Stimulated activated CD4-positive, alpha-beta T cell treated with anti-CD3 and anti-CD28 coated beads, Interleukin-12 subunit alpha, Interleukin-12 subunit beta, amount 100 ng/mL, for 48 hours (primary cell): ENCODE data around the gene UBN2.
"Not testable (repeated sequence)": the region's sequence is repeated elsewhere in the genome, so short reads cannot be mapped to it uniquely, and the experiment has no call there.

Experiments used
- DNase-seq, 3 donors: peaks; one replicate each; pipeline ENCODE4 v3.0.0-alpha.2; 2020; ENCODE audit warnings: low read depth in 2 of 3, low spot score in 1 of 3

Gene UBN2

DNA sequence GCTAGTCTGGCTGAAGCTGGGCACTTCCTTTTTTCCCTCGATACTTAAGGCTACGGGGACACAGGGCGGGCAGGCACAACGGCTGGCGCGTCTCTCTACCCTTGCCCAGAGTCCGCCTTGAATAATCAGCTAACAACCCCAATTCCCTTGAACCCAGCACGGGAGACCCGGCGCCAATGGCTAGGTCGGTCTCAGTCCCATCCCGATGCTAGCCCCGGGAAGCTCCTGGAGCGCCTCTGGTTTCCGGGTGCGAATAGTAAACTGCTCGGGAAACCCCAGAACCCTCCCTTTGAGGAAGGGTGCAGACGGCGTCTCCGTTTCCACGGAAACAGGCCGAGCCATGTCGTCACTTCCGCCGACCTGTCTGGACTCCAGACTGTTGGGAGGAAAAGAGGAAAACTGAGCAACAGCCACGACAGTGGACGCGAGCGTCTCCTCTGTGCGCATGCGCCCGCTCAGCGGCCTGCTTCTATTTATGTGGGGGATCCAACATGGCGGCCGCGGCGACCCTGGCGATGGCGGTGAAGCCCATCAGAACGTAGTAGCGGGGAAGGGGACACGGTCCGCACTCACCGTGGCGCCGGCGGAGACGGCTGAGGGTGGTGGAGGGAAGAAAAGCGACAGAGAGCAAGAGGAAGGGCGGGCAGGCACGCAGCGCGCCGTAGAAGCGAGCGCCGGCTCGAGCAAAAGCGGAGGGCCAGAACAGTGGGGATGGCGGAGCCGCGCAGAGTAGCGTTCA, at the start of gene UBN2:
TSS of gene UBN2 (plus strand) at position 464 of the 739 bp plus-strand sequence. CDS start at position 712, 248 bp downstream.
- DNase-seq, result peak; percentile 91 to 94 (median 92)

DNA sequence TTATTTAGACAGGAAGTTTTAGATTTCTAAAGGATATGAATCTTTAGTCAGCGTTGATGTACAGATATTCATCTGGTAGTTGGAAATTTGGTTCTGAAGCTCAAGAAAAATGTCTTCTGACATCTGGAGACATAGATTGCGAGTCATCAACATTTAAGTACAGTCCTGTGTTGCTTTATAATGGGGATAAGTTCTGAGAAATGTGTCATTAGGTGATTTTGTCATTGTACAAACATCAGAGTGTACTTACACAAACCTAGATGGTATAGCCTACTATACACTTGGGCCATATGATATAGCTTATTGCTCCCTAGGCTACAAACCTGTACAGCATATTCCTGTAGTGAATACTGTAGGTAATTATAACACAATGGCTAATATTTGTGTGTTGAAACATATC, 49.6 kb upstream of the UBN2 start:
- no peak for DNase-seq

DNA sequence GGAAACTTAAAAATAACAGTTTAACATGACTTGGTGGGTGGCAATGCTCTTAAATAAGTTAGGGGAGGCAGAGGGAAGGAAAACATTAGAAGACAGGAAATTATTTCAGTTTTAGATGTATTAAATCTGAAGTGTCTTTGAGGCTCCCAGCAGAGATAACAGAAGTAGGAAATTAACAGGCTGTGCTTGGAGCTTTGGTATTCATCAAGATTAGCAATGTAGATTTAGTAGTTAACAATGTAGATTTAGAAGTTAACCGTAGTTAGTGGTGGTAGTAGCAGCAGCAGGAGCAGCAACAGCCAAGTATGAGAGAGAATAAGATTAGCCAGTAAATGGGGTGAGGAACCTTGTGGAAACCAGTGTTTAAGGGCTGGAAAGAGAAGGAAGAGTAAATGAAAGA, 48.7 kb upstream of the UBN2 start:
- DNase-seq, result no peak

DNA sequence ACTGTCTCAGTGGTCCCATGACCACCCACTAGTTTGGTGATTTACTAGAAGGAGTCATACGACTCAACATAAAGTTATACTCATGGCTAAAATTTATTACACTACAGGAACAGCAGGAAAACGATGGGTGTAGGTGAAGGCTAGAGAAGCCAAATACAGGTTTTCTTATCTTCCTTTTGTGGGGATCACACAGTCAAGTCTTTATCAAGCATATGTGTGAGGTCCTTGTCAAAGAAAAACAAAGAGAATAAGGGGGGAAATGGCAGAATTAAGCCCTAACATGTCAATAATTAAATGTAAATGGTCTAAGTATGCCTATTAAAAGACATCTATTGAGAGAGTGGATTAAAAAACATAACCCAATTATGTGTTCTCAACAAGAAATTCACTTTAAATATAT, 47.8 kb upstream of the UBN2 start:
- no peak for DNase-seq

DNA sequence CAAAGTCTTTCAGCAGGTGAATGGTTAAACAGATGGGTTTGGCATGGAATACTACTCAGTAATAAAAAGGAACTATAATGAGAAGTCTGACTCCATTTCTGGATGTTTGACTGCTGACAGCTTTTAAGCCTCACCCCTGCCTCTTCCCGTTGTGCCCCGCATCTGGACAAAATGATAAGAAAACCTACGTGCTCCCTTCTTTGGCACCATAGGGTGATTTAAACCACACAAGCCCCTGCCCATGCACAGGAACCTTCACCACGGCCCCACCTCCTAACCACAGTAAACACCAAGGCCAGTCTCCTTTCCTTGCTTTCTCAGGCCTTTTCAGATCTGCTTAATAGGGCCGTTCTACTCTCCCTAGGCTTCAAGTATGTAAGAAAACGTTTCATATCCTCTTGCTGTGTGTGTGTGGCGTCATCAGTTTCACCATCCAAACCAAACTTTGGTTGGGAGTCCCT, 47.1 kb upstream of the UBN2 start:
- DNase-seq, result no peak

DNA sequence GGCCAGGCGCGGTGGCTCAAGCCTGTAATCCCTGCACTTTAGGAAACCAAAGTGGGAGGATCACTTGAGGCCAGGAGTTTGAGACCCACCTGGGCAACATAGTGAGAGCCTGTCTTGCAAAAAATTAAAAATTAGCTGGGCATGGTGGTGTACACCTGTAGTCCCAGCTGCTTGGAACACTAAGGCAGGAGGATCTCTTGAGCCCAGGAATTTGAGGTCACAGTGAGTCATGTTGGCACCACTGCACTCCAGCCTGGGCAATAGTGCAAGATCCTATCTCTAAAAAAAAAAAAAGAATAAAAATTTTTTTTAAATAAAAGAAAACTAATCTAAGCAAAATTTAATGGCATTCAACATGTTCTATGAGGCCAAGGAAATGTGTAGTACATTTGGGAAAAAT, 44.9 kb upstream of the UBN2 start:
- no peak for DNase-seq

DNA sequence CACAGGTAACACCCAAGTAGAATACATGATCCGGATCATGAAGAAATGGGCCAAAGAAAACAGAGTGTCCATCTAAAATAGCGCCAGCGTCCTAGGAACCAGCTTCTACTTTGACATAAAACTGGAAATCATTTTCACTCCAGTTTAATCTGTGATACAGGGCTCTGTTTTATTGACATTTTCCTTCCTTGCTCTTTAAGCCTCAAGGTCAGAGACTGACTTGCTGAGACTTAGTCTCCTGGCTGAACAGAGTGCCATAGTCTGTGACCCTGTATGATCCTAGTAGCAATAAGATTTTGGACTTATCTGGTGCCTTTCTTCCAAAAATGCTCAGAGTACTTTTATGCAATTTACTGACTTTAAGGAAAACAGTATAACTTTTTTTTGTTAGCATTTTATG, 41.7 kb upstream of the UBN2 start:
- no peak for DNase-seq

DNA sequence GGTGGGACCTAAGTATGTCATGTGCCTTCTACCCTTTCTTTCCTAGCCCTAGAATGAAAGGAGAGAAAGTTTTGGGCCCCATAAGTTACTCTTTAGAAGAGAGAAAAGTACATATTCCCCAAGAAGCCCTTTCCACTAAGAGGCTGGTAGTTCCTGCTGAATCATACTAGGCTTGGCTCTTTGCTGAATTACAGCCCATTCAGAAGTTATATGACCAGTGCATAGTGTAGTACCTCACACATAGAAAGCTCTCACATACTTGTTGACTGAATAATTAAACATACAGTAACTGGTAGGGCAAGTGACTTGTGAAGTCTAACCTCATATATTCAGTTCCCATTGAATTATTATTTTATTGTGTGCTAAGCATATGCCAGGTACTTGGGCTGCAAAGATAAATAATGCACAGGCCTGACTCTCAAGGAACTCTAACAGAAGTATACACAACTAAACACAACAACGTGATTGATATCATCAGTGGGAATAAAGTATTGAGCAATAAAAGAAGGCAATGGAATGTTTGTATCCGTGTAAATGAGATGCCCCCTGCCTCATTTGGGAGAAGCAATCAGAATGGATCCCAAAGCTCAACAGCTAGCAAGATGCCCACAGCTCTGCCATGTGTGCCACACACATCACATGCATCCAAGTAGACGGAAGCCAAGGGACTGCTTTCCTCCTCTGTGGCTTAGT, 38.9 kb upstream of the UBN2 start:
- DNase-seq, result no peak

DNA sequence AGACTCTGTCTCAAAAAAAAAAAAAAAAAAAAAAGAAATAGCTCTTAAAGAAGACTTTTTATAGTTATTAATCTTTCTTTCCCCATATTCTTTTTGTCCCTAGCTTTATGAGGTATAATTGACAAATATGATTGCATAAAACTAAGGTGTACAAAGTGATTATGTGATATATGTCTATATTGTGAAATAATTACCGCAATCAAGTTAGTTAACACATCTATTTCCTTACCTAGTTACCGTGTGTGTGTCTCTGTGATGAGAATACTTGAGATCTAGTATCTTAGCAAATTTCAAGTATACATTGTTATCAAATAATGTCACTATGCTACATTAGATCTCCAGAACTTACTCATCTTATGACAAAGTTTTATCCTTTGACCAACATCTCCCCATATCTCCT, 30.7 kb upstream of the UBN2 start:
- no peak for DNase-seq

DNA sequence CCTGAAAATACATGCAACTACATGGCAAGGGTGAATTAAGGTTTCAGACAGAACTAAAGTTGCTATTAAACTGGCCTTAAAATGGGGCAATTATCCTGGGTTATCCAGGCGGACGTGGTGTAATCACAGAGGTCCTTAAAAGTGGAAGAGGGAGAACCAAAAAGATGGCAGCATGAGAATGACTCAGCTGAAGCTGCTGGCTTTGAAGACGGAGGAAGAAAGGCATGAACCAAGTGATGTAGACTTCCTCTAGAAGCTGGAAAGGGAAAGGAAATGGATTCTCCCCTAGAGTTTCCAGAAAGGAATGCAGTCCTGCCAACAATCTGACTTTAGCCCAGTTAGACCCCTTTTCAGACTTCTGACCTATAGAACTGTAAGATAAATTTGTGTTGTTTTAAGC, 27.0 kb upstream of the UBN2 start:
- no peak for DNase-seq

DNA sequence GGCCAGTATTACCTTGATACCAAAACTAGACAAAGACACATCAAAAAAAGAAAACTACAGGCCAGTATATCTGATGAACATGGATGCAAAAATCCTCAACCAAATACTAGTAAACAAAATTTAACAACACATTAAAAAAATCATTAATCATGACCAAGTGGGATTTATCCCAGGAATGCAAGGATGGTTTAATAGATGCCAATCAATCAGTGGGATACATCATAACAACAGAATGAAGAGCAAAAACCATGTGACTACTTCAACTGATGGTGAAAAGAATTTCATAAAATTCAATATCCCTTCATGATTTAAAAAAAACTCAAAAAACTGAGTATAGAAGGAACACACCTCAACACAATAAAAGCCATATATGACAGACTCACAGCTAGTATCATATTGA, 25.2 kb upstream of the UBN2 start:
- DNase-seq, result no peak

DNA sequence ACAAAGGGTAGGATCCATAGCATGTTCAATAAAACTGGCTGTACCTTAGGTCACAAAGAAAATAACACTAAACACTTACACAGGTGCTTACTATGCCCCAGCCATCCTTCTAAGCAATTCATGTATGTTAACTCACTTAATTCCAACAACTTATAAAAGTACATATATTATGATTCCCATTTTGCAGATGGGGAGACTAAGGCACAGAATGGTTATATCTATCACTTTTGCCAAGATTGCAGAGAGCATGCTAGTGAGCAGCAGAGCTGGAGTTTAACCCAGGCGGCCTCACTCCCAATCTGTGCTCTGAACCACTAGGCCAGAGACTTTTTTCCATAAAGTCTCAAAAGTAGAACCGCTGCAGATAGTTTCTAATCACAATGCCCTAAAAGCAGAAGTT, 18.9 kb upstream of the UBN2 start:
- no peak for DNase-seq

DNA sequence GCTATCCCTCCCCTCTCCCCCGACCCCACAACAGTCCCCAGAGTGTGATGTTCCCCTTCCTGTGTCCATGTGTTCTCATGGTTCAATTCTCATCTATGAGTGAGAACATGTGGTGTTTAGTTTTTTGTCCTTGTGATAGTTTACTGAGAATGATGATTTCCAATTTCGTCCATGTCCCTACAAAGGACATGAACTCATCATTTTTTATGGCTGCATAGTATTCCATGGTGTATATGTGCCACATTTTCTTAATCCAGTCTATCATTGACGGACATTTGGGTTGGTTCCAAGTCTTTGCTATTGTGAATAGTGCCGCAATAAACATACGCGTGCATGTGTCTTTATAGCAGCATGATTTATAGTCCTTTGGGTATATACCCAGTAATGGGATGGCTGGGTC, 17.5 kb upstream of the UBN2 start:
- not testable (repeated sequence) for DNase-seq

DNA sequence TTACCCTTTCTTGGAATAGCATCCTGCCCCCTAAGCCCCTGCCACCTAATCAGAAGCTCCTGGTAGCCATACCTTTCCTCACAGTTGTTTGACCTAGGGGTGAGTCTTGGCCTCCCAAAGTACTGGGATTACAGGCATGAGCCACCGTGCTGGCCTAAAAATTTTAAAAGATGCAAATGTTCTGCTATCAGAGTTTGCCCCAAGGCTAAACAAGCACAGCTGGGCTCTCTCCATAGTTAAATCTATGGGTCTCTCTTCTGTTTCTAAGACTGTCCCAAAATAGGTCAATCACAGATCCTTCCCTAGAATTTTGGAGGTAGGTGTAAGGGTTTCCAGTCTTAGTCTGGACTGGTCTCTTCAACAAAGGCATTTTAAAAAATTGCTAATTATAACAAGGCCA, 12.9 kb upstream of the UBN2 start:
- DNase-seq, result no peak

DNA sequence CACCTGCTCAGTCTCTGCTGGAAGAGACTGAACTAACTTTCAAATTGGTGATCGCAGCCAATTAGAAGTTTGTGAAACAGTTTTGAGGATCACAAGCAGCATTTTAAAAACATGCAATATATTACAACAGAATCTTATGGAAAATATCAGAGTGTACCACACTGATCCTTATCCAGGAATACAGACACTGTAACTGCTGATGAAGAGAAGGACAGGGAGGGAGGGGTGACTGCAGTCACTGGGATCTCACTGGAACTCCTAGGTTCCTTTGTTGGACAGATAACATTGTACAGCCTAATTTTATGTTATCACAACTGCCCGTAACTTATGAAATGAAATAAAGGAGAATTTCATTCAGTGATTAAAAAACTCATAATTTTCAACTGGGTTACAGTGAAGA, 6.8 kb upstream of the UBN2 start:
- no peak for DNase-seq

DNA sequence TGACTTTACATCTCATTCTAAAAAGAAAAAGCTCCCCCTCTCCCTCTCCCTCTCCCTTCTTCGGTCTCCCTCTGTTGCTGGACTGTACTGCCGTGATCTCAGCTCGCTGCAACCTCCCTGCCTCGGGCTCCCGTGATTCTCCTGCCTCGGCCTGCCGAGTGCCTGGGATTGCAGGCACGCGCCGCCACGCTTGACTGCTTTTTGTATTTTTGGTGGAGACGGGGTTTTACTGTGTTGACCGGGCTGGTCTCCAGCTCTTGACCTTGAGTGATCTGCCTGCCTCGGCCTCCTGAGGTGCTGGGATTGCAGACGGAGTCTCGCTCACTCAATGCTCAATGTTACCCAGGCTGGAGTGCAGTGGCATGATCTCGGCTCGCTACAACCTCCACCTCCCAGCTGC, 6.2 kb upstream of the UBN2 start:
- DNase-seq, result not testable (repeated sequence)

DNA sequence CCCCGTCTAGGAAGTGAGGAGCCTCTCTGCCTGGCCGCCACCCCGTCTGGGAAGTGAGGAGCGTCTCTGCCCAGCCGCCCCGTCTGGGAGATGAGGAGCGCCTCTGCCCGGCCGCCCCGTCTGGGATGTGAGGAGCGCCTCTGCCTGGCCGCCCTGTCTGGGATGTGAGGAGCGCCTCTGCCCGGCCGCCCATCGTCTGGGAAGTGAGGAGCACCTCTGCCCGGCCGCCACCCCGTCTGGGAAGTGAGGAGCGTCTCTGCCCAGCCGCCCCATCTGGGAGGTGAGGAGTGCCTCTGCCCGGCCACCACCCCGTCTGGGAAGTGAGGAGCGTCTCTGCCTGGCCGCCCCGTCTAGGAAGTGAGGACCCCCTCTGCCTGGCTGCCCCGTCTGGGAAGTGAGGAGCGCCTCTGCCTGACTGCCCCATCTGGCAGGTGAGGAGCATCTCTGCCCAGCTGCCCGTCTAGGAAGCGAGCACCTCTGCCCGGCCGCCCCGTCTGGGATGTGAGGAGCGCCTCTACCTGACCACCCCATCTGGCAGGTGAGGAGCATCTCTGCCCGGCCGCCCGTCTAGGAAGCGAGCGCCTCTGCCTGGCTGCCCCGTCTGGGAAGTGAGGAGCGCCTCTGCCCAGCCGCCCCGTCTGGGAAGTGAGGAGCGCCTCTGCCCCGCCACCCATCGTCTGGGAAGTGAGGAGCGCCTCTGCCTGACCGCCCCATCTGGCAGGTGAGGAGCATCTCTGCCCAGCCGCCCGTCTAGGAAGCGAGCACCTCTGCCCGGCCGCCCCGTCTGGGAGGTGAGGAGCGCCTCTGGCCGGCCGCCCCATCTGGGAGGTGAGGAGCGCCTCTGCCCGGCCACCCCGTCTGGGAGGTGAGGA, 5.5 kb upstream of the UBN2 start:
- DNase-seq, result not testable (repeated sequence)

DNA sequence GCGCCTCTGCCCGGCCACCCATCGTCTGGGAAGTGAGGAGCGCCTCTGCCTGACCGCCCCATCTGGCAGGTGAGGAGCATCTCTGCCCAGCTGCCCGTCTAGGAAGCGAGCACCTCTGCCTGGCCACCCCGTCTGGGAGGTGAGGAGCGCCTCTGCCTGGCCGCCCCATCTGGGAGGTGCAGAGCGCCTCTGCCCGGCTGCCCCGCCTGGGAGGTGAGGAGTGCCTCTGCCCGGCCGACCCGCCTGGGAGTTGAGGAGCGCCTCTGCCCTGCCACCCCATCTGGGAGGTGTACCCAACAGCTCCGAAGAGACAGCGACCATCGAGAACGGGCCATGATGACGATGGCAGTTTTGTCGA, 4.9 kb upstream of the UBN2 start:
- not testable (repeated sequence) for DNase-seq

DNA sequence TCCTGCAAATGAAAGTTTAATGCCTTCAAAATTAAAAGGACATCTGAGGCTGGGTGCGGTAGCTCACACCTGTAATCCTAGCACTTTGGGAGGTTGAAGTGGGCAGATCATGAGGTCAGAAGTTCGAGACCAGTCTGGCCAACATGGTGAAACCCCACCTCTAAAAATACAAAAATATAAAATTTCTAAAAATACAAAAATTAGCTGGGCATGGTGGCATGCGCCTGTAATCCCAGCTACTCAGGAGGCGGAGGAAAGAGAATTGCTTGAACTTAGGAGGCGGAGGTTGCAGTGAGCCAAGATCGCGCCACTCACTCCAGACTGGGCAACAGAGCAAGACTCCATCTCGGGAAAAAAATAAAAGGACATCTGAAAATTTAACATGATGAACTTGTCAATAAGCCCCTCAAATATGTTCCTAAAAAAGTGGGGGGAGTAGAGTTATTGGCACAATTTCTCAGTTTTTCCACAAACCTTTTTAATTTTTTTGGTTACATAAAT, 4.0 kb upstream of the UBN2 start:
- not testable (repeated sequence) for DNase-seq

DNA sequence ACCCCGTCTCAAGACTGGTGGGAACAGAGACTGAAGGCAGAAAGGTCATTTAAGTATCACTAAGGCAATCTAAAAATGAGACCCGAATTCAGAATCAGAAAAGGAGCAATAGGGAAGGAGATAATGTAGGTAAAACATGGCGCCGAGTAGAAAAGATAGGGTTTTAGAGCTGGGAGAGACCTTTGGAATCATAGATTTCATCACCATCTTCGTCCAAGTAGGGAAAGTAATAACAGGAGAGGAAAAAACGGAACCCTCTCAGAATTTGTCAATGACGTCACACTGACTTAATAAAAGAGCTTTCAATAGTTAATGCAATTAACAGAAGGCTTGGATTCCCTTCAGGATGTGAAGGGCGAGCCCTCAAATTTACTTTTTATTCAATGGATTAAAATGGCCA, 1.0 kb upstream of the UBN2 start:
- DNase-seq, result no peak

DNA sequence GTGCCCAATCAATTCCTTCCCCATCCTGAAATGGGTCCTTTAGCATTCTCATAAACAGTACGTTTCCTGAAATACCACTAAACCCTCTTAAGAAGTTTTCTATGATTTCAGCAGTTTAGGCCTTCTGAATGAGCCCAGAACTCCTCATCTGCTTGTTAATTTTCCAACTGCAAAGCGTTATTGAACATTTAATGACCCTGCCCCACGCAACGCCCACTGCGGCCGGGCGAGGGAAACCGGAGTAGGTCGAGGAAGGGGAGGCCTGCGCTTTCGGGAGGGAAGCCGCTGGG, 608 bp upstream of the UBN2 start:
- no peak for DNase-seq
